Pancreas (tissue), 10 donors: ENCODE measurements around the gene PCSK9. TPM values are rescaled to one million over a fixed set of nuclear protein-coding genes. Genes with fewer than 3 reads are reported as not detected.

Experiments used
- ATAC-seq, 4 donors: fragments of 200-7000 bp; cut with Tn5 transposase; one replicate each; pipeline versions ENCODE4 v1.8.0 to v1.9.1; 2020; ENCODE audit warnings: mild to moderate bottlenecking in 4 of 4, moderate library complexity in 4 of 4
- DNase-seq, 6 donors: peaks; one replicate each; pipeline ENCODE4 v3.0.0-alpha.2; 2020
- FAIRE-seq: peaks from 2 replicates; lab custom pipeline; 2012; peaks lifted over from hg19 to GRCh38; lab: Jason Lieb, UNC
- H3K27ac ChIP-seq, 4 donors: fragments of 200-600 bp; sonication (generic); 1 replicate in 3 of 4; 2 replicates in 1 of 4; pipeline versions ENCODE4 v1.5.0 to v1.8.0; 2020
- H3K27me3 ChIP-seq, 4 donors: fragments of 200-600 bp; one replicate each; pipeline ENCODE4 v1.8.0; 2021
- H3K36me3 ChIP-seq, 3 donors: fragments of 200-600 bp; sonication (generic) in 1 of 3; one replicate each; pipeline versions ENCODE4 v1.5.0 to v1.8.0; 2020 to 2021
- H3K4me1 ChIP-seq, 3 donors: fragments of 200-600 bp; one replicate each; pipeline ENCODE4 v1.8.0; 2021
- H3K4me3 ChIP-seq, 4 donors: fragments of 200-600 bp; sonication (generic) in 2 of 4; one replicate each; pipeline versions ENCODE4 v1.5.0 to v1.8.0; 2020 to 2021
- H3K9me3 ChIP-seq, 4 donors: fragments of 200-600 bp; one replicate each; pipeline ENCODE4 v1.8.0; 2021
- CTCF ChIP-seq, 4 donors: fragments of 200-600 bp; sonication (generic) in 3 of 4; IDR thresholded peaks; one replicate each; pipeline versions ENCODE4 v1.5.0 to v1.8.0; 2021; ENCODE audit warnings: antibody characterized with exemption in 4 of 4
- WGBS, 2 donors: extraction: QIAGEN DNeasy Blood & Tissue Kit; methylation state at CpG; one replicate each; pipeline ENCODE4 v1.1.7; 2013; 5-methylcytosine and 5-hydroxymethylcytosine counted together
- intact Hi-C, 3 donors: fragments of 100-400 bp; cut with DNase I; formaldehyde crosslinking; loops; one replicate each; pipeline versions ENCODE4 v1.11.1 to v1.14.2; 2022
- polyA plus RNA-seq, 2 donors: library from polyadenylated mRNA; stranded (reverse); fragments of 200-250 nt; gene quantifications; one replicate each; pipeline ENCODE4 v1.2.3, GENCODE V29; 2013
- total RNA-seq, 6 donors: library from RNA; stranded (reverse); fragmentation: NEBNext Ultra II Directional in 4 of 6; extraction: Animal tissue kit (Norgen Biotek cat#: 25700) in 4 of 6; gene quantifications; one replicate each; pipeline versions ENCODE4 v1.2.1 to v1.2.4, GENCODE V29; 2021 to 2023
- donor health status: healthy with polysubstance abuse.
- donor health status: DM: no; HTN: no; CAD: no; lungs with moderate emphysema.
- donor health status: DM: no; HTN: no; CAD: no.
- donor health status: control.
- donor health status: control.
- donor health status: Bipolar disorder and iron deficiency.
- donor health status: DM: yes; HTN: yes; CAD: no.
- donor health status: DM: no; HTN: no; CAD: no.
- donor health status: DM: no; HTN: no; CAD: no.
- donor health status: DM: yes; HTN: yes; CAD: no.

The PCSK9 gene
- total and polyA plus RNA-seq, 8 donors, result 0.95 to 10.1 (median 2.5) TPM

GRCh38 chr1:54996359-54996868, 42.9 kb upstream of the PCSK9 start:
- Histone ChIP-seq H3K27ac (no peak overlapping the region), H3K9me3 (no peaks in the 10 kb centered on the region), H3K4me1 (peaks cover 0 to 4% (median 0%) of the 10 kb centered on the region in 3 donors), H3K27me3 (peaks cover 0 to 6% (median 0%) of the 10 kb centered on the region in 4 donors), H3K4me3 (peak overlapping the region in 1 of 4 donors; percentile 18), H3K36me3 (no peaks in the 10 kb centered on the region)
- DNase-seq (peak; percentile 58 to 96 (median 77)), FAIRE-seq (no peak), ATAC-seq (peak; percentile 92 to 95 (median 94))
- peak; percentile 63 to 88 (median 68) for TF ChIP-seq CTCF (IDR thresholded peaks at IDR 0.05)
- WGBS, 2 donors, result 3 to 5% methylated on average over 23 of the region's 23 CpGs
- intact Hi-C loops, result loop anchor here in 2 of 3 donors (2.0 to 5.0 kb wide), 2 partner anchors 49 to 50 kb away; no protein-coding TSS in a partner anchor

- Histone ChIP-seq H3K36me3 (no peaks in the 10 kb centered on the region), H3K9me3 (no peaks in the 10 kb centered on the region), H3K27me3 (peaks cover 0 to 6% (median 0%) of the 10 kb centered on the region in 4 donors), H3K4me3 (peak overlapping the region in 1 of 4 donors; percentile 18), H3K4me1 (peaks cover 0 to 4% (median 0%) of the 10 kb centered on the region in 3 donors), H3K27ac (no peak overlapping the region)
- DNase-seq (peak in 1 of 6 donors; percentile 73), ATAC-seq (peak; percentile 29 to 74 (median 63)), FAIRE-seq (no peak)
- WGBS, 2 donors, result 22% methylated on average over 43 to 46 of the region's 46 CpGs
- intact Hi-C loops, result loop anchor here in 2 of 3 donors (2.0 to 5.0 kb wide), 2 partner anchors 50 kb away; no protein-coding TSS in a partner anchor
- TF ChIP-seq CTCF (IDR thresholded peaks at IDR 0.05), result no peak
Observed at GRCh38 chr1:54996869-54997710, 42.3 kb upstream of the PCSK9 start.

GRCh38 chr1:54997711-54997986, 41.7 kb upstream of the PCSK9 start:
- Histone ChIP-seq H3K36me3 (no peaks in the 10 kb centered on the region), H3K27me3 (peaks cover 0 to 6% (median 0%) of the 10 kb centered on the region in 4 donors), H3K4me1 (peaks cover 0 to 4% (median 0%) of the 10 kb centered on the region in 3 donors), H3K9me3 (no peaks in the 10 kb centered on the region), H3K27ac (no peak overlapping the region), H3K4me3 (no peak overlapping the region)
- ATAC-seq (no peak), DNase-seq (no peak), FAIRE-seq (no peak)
- 74 to 76% methylated on average over 6 of the region's 6 CpGs for WGBS, 2 donors
- intact Hi-C loops, result loop anchor here in 2 of 3 donors (2.0 to 5.0 kb wide), 2 partner anchors 50 to 51 kb away; no protein-coding TSS in a partner anchor
- no peak for TF ChIP-seq CTCF (IDR thresholded peaks at IDR 0.05)

- FAIRE-seq (no peak), ATAC-seq (no peak), DNase-seq (no peak)
- Histone ChIP-seq H3K27me3 (peaks cover 0 to 6% (median 0%) of the 10 kb centered on the region in 4 donors), H3K4me1 (peaks cover 0 to 4% (median 0%) of the 10 kb centered on the region in 3 donors), H3K27ac (no peak overlapping the region), H3K36me3 (no peaks in the 10 kb centered on the region), H3K4me3 (no peak overlapping the region), H3K9me3 (no peaks in the 10 kb centered on the region)
- intact Hi-C loops, result loop anchor here in 1 of 3 donors (5.0 kb wide), 1 partner anchor 51 kb away; no protein-coding TSS in a partner anchor
- no peak for TF ChIP-seq CTCF (IDR thresholded peaks at IDR 0.05)
- 81 to 83% methylated on average over 6 of the region's 6 CpGs for WGBS, 2 donors
Observed at GRCh38 chr1:54998100-54998499, 41.2 kb upstream of the PCSK9 start.
